Measurements from ENCODE around the gene SRR.

- TF ChIP-seq, protein P1, sequence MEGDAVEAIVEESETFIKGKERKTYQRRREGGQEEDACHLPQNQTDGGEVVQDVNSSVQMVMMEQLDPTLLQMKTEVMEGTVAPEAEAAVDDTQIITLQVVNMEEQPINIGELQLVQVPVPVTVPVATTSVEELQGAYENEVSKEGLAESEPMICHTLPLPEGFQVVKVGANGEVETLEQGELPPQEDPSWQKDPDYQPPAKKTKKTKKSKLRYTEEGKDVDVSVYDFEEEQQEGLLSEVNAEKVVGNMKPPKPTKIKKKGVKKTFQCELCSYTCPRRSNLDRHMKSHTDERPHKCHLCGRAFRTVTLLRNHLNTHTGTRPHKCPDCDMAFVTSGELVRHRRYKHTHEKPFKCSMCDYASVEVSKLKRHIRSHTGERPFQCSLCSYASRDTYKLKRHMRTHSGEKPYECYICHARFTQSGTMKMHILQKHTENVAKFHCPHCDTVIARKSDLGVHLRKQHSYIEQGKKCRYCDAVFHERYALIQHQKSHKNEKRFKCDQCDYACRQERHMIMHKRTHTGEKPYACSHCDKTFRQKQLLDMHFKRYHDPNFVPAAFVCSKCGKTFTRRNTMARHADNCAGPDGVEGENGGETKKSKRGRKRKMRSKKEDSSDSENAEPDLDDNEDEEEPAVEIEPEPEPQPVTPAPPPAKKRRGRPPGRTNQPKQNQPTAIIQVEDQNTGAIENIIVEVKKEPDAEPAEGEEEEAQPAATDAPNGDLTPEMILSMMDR (IDR thresholded peaks at IDR 0.05; ENCODE audit: insufficient read depth, low read length, poor library complexity, severe bottlenecking) = no peak
- no peak for TF ChIP-seq EZH2phosphoT487 (conservative IDR thresholded peaks at IDR 0.05; ENCODE audit: low read length)
Measured at GRCh38 chr17:2336215-2336851, 32.6 kb downstream of the SRR start, which contains the start of gene TSR1.
